ENCODE measurements around the gene CHERP. TPM values are rescaled to one million over a fixed set of nuclear protein-coding genes. Genes with fewer than 3 reads are reported as not detected.

Gene CHERP
- total and polyA plus RNA-seq, 2 experiments from 2014 or later = 7.8 to 38.7 TPM

- H3K27ac ChIP-seq = no peak overlapping the region
- H3K27me3 ChIP-seq = no peaks in the 10 kb centered on the region
- DNase-seq (ENCODE audit: low spot score) = no peak
- H3K36me3 ChIP-seq (replicated peaks; ENCODE audit: insufficient read depth, low read depth) = no peaks in the 10 kb centered on the region
- H3K9me3 ChIP-seq (ENCODE audit: low read depth) = no peaks in the 10 kb centered on the region
- H2AFZ ChIP-seq = no peak overlapping the region
- H3K9me2 ChIP-seq (replicated peaks; ENCODE audit: insufficient read depth) = no peaks in the 10 kb centered on the region
- no peak for TF ChIP-seq EZH2phosphoT487 (IDR thresholded peaks at IDR 0.05; ENCODE audit: low read depth, severe bottlenecking, unreplicated experiment)
- TF ChIP-seq EZH2 (IDR thresholded peaks at IDR 0.05; ENCODE audit: borderline replicate concordance) = no peak
- no peak for TF ChIP-seq CTCF (IDR thresholded peaks at IDR 0.05; ENCODE audit: poor library complexity)
- 95% methylated on average over 8 of the region's 10 CpGs for WGBS (ENCODE audit: low lambda C conversion rate, missing lambda C conversion rate)
- no peaks in the 10 kb centered on the region for H3K79me2 ChIP-seq
- H4K20me1 ChIP-seq (ENCODE audit: insufficient read depth, poor library complexity, severe bottlenecking) = no peaks in the 10 kb centered on the region
- no peak overlapping the region for H3K4me3 ChIP-seq
- H3K4me1 ChIP-seq (ENCODE audit: insufficient read depth) = no peaks in the 10 kb centered on the region
- no peak overlapping the region for H3K4me2 ChIP-seq
Observed at GRCh38 chr19:16521715-16522289, 20.4 kb downstream of the CHERP start.

- WGBS (ENCODE audit: low lambda C conversion rate, missing lambda C conversion rate) = 97% methylated on average over 18 of the region's 18 CpGs
- Histone ChIP-seq H3K9me3 (ENCODE audit: low read depth) (no peaks in the 10 kb centered on the region), H3K79me2 (no peaks in the 10 kb centered on the region), H3K4me3 (no peak overlapping the region), H2AFZ (no peak overlapping the region), H3K4me1 (ENCODE audit: insufficient read depth) (no peaks in the 10 kb centered on the region), H3K36me3 (replicated peaks; ENCODE audit: insufficient read depth, low read depth) (no peaks in the 10 kb centered on the region), H3K4me2 (no peak overlapping the region), H3K27ac (no peak overlapping the region), H4K20me1 (ENCODE audit: insufficient read depth, poor library complexity, severe bottlenecking) (no peaks in the 10 kb centered on the region), H3K9me2 (replicated peaks; ENCODE audit: insufficient read depth) (no peaks in the 10 kb centered on the region), H3K27me3 (no peaks in the 10 kb centered on the region)
- no peak for DNase-seq (ENCODE audit: low spot score)
- TF ChIP-seq EZH2 (IDR thresholded peaks at IDR 0.05; ENCODE audit: borderline replicate concordance) (no peak), CTCF (IDR thresholded peaks at IDR 0.05; ENCODE audit: poor library complexity) (no peak), EZH2phosphoT487 (IDR thresholded peaks at IDR 0.05; ENCODE audit: low read depth, severe bottlenecking, unreplicated experiment) (no peak)
Observed at GRCh38 chr19:16520986-16521624, 21.1 kb downstream of the CHERP start.

- H3K9me3 ChIP-seq (ENCODE audit: low read depth) = no peaks in the 10 kb centered on the region
- H3K4me1 ChIP-seq (ENCODE audit: insufficient read depth) = no peaks in the 10 kb centered on the region
- no peaks in the 10 kb centered on the region for H3K9me2 ChIP-seq (replicated peaks; ENCODE audit: insufficient read depth)
- H3K4me3 ChIP-seq = no peak overlapping the region
- H4K20me1 ChIP-seq (ENCODE audit: insufficient read depth, poor library complexity, severe bottlenecking) = no peaks in the 10 kb centered on the region
- H3K79me2 ChIP-seq = no peaks in the 10 kb centered on the region
- WGBS (ENCODE audit: low lambda C conversion rate, missing lambda C conversion rate) = 96% methylated on average over 41 of the region's 45 CpGs
- no peak overlapping the region for H2AFZ ChIP-seq
- no peaks in the 10 kb centered on the region for H3K27me3 ChIP-seq
- DNase-seq (ENCODE audit: low spot score) = no peak
- TF ChIP-seq EZH2 (IDR thresholded peaks at IDR 0.05; ENCODE audit: borderline replicate concordance) (no peak), CTCF (IDR thresholded peaks at IDR 0.05; ENCODE audit: poor library complexity) (no peak), EZH2phosphoT487 (IDR thresholded peaks at IDR 0.05; ENCODE audit: low read depth, severe bottlenecking, unreplicated experiment) (no peak)
- H3K36me3 ChIP-seq (replicated peaks; ENCODE audit: insufficient read depth, low read depth) = no peaks in the 10 kb centered on the region
- no peak overlapping the region for H3K4me2 ChIP-seq
- no peak overlapping the region for H3K27ac ChIP-seq
Observed at GRCh38 chr19:16520074-16520973, 21.9 kb downstream of the CHERP start.

All from hepatocyte (in vitro differentiated cells).